Globus pallidus (tissue), 1 donor: ENCODE data around the gene OSBPL2.

ENCODE experiments used
- DNase-seq: peaks from one replicate; pipeline ENCODE4 v3.0.0-alpha.2; 2015; ENCODE audit warnings: low spot score

OSBPL2 gene

DNA sequence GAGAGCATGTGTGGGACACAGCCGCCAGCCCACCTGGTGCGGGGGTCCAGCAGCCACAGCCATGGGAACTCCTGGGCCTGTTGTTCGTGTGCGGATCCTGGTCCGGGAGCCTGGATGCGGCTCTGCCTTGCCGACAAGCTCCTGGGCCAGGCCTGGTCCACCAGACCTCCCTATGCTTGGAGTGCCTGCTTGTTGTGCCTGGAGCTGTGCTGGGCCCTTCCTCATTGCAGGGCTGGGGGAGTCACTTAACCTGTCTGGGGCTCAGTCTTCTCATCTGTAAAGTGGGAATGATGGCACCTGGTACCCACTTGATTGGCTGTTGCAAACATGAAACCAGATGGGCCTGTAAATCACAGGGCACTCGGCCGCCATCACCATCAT lies 2.6 kb upstream of the OSBPL2 start:
- DNase-seq: no peak

DNA sequence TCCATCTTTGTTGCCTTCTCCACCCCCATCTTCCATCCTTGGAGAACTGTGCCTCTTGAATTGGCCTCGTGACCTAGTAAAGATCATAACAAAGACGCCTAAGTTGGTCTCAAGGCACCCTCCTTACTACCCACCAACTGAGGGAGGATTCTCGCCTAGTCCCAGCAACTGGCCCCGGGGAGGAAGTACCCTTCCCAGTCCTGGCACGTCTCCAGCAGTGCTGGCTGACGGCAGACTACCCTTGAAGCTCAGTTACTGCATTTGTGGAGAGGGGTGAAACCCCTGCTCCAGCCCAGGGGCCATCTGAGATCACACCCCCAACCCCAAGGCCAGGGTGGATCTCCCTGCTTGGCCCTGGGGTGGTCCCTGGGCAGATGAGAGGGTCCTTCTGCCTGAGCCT lies 2.1 kb upstream of the OSBPL2 start:
- DNase-seq: no peak

DNA sequence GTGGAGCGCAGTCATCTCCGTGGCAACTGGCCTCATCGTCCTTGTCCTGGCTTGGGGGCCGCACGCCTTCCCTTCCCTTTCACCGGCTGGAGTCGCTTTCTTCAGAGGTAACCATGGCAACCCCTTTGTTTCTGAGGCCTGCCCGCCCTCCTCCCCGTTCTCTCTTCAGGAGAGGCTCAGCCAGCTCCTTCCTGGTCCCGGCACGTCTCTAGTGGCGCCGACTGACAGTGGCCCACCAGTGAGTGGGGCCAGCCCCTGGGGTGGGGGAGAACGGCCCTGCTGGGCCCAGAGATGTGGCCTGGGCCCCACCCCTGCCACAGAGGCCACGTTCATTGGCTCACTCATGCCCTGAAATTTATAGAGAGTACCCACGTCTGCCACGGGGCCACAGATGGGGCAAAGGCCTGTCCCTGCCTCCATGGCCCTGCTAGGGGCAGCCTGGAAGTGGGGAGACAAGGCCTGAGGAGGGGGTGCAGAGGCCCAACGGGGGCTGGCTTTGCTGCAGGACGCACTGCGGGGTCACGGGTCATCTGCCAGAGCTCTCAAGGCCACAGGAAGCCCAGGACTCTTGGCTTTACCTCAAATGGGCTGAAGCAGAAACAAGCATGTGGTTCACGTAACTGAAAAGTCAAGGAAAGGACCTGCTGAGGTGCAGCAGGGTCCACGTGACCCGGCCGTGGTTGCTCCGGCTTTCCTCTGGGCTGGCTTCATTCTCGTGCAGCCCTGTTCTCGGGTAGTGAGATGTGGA lies 1.4 kb upstream of the OSBPL2 start:
- no peak for DNase-seq

DNA sequence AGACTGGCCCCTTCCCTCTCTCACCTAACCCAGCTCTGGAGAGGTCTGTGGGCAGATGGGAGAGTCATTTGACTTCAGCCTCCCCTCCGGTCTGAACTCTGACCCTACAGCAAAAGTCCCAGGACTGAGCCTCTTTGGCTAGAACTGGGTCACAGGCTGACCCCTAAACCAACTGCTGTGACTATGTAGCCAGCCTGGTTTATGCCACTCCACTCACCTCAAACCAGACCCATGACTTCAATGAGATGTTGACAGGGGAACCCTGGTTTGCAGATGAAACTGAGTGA lies 864 bp upstream of the OSBPL2 start:
- no peak for DNase-seq

DNA sequence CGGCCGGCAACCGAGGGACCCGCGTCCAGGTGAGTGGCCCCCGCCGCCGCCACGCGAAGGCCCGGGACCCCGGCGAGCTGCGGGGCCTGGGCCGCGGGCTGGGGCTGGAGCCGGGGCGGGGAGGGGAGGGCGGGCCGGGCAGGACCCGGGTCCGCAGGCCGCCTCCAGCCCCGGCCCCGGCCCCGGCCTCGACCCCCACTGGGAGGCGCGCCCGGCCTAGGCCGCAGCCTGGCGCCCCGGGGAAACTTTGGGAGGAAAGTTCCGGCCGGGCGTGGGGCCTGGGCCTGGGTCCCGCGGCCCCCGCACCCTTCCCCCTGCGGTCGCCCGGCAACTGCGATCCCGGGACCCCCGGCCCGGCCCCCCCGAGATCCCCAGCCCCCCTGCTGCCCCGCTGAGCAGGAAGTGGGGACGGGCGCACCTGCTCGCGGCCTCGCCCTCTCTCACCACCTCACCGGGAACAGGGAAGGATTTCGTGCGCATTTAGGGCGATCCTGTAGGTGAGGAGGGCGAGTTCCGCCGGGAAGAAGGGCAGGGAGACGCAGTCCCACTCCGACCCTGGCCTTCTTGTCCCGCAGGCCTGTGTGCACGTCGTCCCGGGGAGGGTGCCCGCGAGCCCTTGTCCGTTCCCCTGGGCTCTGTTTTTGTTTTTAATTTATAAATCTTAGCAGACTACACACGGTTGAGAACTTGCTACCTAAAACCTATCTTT lies 402 bp downstream of the OSBPL2 start:
- DNase-seq: no peak

DNA sequence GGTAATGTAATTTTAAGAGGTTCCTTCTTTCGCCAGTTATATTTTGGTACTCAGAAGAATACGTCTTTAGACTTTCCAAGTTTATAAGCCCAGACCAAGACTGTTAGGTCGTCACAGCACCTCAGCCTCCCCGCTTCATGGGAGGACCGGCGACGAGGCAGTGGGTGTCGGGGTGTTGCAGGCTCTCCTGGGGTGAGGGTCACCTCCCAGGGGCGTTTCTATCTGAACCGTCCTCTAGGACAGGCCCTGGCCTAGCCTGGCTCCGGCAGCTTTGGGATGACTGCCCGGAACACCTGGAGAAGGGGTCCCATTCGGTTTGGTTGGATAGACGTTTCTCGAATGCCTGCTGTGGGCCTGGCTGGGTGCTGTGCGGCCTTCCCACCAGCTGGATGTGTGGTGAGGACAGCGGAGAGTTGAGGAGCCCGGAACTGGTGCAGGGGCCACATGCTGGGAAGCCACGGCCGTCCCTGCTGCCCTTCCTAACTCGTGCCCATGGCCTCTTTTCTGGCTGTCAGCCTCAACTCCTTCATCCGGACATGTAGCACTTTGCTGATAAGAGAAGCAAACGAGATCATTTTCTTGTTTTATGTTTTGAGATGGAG lies 1.1 kb downstream of the OSBPL2 start:
- no peak for DNase-seq

DNA sequence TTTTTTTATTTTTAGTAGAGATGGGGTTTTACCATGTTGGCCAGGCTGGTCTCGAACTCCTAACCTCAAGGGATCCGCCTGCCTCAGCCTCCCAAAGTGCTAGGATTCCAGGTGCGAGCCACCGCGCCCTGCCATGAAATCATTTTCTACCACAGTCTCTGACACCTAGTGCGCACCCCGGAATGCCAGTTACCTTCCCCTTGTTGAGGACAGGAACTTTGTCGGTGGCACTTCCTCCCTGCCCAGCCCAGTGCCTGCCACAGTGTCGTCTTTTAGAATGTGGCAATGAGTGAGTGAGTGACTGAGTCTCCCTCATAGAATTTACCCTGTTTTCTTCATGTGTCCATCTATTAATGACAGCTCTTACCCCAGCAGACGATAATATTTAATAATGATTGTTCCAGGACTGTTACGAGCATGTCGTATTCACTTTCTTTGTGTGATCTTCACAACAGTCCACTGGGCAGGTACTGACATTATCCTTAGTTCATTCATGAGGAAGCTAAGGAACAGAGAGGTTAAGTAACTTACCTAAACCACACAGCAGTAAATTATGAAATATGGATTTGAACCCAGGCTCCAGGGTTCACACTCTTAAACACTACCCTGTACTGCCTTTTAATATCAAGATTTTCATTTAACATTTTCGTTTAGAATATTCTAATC lies 1.8 kb downstream of the OSBPL2 start:
- no peak for DNase-seq

DNA sequence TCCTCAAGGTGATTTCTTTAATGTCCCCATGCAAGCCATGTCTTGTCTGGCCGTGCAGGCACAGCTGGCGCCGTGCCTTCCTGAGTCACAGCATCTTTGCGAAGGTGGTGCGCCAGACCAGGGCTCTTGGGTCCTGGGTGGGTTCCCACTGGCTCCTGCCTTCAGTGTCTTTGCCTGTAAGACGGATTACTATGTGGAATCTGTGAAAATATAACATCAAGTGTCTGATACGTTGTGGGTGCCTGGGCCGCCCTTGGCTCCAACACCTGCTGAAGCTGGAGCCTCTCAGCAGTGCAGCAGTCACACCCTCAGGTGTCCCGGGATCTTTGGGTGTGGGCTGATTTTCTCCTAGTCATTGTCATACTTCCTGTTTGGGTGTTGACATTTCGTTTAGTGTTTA lies 3.2 kb downstream of the OSBPL2 start:
- DNase-seq: no peak

DNA sequence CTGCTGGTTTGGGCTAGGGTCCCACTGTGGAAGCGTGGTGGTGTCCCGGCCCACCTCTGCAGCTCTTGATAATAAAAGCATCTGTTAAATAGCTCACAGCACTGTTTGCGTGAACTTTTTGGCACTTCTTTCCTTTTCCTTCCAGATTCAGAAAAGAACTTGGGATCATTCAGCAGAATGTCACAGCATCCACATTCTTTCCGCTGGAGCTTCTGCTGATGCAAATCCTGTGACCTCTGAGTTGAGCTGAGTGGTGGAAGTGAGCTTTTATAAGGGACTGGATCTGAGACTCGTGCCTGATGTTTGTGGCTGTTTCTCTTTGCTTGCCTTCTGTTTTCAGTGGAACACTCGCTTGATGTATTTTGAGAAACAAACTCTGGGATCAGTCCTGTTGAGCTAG lies 3.9 kb downstream of the OSBPL2 start:
- DNase-seq: no peak

DNA sequence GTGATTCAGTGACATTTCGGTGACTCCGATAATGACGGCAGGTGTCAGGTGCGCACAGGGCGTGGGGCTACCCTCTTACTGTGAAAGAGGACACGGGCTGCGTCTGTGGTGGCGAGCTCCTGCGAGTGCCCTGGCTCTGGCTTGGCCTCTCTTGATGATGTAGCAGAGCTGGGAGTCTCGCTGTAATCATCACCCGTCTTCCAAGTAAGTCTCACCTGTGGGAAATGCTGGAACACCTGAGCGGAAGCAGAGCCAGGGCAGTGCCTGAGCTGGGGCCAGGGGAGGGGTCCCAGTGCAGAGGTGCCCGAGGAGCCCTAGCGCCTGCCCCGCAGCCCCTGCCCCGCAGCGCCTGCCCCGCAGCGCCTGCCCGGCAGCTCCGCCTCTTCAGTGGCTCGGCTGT lies 4.8 kb downstream of the OSBPL2 start:
- DNase-seq: no peak

DNA sequence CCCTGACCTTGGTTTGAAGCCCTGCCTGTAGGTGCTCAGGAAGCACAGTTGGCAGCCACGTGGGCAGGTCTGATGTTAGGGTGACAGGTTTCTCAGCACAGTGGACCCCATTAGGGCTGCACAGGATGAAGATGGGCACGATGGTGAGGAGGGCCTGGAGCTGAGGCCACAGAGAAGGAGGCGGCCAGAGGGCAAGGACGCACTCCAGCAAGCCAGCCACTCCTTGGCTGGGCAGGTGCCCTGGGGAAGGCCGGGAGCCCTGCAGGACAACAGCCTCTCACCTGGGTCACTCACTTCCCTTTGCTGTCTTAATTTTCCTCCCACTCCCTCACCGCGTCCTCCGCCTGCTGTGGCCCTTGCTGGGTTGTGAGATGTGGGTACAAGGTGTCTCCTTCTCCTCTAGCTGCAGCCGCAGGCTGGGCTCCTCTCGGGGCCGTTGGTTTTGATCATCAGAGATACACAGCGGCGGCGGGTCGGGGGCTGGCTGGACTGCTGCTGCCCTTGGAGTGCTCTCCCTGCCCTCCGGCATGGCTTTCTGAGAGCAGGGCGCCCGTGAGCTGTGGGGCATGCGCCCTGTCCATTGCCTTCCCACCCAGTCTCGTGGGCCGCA lies 5.7 kb downstream of the OSBPL2 start:
- no peak for DNase-seq

DNA sequence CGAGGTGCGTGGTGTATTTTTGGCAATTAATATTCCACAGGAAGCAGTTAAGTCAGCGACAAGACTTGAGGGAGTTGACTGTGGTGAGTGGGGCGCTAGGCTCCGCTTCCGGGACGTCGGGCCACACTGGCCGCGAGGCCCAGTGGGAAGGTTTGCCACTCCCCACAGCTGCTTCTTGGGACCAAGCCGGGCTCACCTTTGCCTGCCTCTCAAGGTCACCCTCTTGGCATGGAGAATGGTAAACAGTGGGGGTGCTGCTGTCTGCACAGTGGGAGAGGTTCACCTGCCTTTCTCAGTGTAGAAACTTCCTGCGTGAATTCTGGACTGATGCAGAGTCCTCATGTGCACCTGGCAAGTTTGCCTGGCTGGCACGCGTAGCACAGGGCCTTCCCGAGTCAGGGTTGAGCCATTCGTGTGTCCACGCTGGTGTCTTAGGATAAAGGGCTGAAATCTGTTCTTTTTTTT lies 6.4 kb downstream of the OSBPL2 start:
- DNase-seq: no peak

DNA sequence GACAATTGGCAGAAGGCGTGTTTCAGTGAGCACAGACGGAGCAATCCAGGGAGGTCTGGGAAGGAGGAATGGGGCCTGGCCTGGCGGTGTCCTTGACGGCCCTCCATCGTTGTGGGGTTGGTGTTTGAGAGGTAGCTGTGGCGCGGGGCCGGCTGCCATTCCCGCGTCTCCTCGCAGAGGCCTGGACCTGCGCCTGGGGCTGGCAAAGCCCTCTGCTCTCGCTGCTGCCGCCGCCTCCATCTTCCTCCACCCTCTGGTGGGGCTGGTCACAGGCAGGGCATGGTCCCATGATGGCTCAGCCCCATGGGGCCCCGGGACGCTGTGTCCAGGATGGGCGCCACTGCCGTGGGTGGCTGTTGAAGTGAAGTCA lies 7.6 kb downstream of the OSBPL2 start:
- DNase-seq: no peak

DNA sequence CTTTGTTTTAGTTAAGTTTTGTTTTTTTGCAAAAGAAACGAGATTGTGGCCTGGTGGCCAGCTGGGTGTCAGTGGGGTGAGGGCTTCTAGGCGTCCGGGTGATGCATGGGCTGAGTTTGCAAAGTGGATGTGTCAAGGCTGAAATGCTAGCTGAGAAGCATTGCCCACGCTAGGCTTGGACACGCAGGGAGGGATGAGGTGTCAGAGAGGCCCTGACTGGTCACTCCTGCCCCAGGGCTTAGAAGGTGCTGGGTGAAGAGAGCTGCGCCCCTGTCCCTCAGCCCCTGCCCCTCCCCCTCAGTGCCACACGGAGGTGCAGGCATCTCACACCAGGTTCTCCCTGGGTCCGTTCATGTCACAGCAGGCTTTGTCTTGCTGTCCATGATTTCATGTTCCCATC lies 8.1 kb downstream of the OSBPL2 start:
- DNase-seq: no peak

DNA sequence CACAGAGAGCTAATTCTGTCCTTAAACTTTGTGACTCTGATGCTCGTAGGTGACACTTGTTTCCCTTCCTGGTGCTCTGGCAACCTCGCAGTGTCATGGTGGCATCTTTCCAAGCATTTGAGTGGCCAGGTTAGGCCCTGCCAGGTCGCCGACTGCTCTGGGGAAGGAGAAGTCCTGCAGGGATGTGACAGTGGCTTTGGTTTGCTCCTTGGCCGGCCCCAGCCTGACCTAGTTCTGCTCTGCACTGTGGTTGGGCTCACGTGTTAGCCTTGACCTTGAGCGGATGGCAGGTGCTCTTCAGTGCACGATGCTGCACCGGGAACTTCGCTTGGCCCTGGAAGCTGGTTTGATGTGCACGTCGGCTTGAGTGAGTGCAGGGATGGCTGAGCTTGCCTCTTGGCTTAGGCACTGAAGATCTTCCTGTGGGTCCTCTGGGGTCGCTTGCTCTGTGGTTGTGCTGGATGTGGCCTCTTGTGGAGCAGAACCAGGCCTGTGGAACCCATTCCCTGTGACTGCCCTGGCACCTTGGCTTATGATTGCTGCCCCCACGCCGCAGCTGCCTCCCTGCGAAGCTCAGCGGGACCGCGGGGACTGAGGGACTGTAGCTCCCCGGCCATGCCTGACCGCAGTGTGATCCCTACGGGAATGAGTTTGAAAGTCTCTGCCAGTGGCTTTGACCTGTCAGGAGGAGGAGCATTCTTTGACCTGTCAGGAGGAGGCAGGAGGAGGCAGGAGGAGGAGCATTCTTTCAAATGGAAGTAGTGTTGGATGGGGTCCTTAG lies 8.7 kb downstream of the OSBPL2 start:
- DNase-seq: no peak

DNA sequence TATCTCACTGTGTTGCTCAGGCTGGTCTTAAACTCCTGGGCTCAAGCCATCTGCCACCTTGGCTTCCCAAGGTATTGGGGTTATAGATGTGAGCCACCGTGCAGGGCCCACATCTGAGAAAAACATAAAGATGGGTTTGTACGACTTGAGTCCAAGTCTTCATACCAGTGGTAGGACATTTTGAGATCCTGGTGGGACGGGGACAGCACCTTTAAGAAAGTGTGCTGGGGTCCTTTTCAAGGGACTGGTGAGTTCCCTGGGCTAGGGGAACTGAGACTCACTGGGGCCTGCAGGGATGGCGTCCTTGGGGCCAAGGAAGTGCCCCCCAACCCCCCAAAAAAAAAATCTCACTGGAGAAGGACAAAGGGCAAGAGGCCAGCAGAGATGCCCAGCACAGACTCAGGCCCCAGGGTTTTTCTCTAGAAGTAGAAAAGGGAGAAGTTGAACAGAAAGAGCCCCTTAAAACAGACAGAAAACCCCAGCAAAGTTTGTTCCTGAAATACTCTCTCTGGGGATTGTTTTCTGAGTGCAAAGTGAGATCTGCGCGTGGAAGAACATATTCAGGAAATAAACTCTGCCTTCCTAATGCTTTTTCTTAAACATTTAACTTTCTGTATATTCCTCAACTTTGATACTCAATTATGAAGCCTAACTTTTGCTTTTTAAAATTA lies 10.7 kb downstream of the OSBPL2 start:
- no peak for DNase-seq

DNA sequence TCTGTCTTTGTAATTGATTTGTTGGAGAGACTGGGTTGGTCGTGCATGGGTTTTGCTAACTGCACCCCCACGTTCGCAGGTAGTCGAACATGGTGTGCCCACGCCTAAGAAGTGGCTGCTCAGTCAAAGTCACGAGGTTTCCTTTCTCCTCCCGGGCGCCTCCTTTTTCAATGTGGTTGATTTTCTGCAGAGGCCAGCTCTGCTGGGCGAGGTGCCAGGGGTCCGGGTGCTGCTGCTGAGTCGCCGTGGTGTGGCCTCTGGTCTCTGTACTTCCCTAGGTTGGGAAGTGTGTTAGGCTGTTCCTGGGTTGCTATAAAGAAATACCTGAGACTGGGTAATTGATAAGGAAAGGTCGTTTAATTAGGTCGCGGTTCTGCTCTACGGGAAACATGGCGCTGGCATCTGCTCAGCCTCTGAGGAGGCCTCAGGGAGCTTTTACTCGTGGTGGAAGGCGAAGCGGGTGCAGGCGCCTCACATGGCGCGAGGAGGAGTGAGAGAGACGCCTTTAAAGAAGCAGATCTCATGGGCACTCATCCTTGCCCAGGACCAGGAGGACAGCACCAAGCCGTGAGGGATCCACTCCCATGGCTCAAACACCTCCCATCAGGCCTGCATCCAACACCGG lies 14.1 kb downstream of the OSBPL2 start:
- no peak for DNase-seq

DNA sequence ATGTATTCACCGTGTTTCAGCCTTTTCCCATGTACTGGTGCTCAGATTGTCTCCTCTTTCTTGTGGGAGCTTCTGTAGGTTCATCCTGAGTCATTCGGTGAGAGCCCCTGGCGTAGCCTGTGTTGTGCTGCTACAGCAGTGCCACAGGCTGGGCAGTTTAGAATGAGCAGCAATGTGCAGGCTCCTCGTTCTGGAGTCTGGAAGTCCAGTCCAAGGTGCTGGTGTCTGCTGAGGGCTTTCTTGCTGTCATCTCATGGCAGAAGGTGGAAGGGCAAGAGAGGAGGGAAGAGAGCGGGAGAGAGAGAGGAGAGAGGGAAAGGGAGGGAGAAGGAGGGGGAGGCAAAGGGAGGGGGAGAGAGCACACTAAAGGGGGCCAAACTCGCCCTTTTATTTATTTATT lies 15.1 kb downstream of the OSBPL2 start:
- DNase-seq: no peak

DNA sequence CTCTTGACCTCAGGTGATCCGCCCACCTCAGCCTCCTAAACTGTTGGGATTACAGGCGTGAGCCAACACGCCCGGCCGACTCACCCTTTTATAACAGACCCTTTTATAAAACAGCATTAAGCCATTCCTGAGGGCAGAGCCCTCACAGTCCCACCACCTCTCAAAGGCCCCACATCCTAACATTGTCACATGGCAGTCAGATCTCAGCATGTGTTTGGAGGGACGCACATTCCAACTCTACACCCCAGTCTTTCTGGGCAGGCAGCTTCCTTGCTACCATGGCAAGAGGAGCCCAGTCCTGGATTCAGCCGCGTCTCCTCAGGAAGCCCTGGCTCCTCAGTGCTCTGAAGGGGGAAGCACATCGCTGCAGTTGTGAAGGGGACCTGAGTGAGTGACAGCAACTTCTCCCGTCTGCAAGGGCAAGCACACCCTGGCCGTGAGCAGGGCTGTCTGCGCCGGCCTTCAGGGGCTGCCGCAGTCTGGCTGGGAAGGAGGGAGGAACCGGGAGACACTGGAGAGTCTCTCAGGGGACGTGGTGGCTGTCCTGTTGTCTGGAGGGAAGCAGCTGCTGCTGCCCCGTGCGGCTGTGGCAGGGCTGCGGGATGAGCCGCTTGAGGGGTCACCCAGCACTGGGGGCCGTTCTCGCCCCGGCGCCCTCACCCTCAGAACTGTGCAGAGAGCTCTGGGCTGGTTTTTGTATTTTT lies 15.9 kb downstream of the OSBPL2 start:
- no peak for DNase-seq

DNA sequence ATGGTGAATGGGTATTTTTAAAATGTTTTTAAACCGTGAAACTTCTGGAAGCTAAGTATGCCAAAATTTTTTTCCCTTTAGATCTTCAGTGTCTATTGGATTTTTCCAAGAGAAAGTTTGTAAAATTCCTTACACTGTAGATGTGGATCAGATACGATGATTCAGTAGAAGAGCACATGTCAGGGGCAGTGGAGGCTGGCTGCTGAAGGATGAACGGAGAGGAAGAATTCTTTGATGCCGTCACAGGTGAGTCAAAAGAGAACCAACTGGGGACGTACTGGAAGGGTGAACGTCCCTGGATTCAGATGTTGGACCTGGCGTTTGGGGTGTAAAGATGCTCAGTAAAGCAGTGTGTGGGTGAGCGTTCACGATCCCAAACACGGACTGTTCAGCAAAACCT lies 17.7 kb downstream of the OSBPL2 start:
- DNase-seq: no peak
